NCI-H345 treated with DMSO at 0.1 percent for 48 hours (cell line): Measurements from ENCODE around the gene CDK16.
"Not testable (repeated sequence)": the region's sequence is repeated elsewhere in the genome, so short reads cannot be mapped to it uniquely, and the experiment has no call there.

ENCODE experiments used
- DNase-seq: peaks from one replicate; lab custom pipeline; 2025; ENCODE audit not compliant: unreplicated experiment; lab: John Stamatoyannopoulos, UW

CDK16 gene

DNA sequence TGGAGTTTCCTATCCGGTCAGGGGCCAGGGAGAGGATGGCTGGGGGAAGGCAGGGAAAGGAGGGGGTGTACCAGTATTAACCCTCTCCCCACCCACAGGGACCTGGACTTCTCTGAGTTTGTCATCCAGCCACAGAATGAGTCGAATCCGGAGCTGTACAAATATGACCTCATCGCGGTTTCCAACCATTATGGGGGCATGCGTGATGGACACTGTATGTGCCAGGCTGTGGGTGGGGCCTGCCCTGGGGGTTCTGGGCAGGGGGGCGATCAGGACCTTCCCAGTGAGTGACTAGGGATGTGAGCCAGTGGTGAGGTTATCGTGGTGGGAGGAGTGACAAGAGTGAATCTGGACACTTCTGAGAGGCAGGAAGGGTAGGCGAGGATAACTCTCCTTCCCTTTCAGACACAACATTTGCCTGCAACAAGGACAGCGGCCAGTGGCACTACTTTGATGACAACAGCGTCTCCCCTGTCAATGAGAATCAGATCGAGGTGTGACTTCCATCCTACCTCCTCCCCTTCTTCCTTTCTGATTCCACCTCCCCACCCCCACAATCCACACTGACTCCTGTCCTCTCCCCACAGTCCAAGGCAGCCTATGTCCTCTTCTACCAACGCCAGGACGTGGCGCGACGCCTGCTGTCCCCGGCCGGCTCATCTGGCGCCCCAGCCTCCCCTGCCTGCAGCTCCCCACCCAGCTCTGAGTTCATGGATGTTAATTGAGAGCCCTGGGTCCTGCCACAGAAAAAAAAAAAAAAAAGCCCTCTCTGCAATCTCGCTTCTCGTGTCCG lies 28.9 kb downstream of the CDK16 start:
- DNase-seq = no peak

DNA sequence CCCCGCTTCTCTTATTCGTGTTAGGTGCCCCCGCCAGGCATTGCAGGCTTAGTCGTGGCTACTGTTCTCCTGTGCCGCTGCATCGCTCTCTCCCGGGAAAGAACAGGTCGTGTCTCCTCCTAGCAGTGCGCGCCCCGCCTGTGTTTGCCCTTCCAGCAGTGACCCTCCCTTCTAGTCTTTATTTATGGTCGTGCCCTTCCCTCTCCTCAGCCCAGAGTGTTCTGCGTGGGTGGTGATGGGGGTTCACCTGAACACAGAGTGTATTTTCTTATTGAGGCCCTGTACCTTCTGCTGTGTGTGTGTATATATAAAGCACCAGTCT lies 29.5 kb downstream of the CDK16 start:
- DNase-seq = no peak

DNA sequence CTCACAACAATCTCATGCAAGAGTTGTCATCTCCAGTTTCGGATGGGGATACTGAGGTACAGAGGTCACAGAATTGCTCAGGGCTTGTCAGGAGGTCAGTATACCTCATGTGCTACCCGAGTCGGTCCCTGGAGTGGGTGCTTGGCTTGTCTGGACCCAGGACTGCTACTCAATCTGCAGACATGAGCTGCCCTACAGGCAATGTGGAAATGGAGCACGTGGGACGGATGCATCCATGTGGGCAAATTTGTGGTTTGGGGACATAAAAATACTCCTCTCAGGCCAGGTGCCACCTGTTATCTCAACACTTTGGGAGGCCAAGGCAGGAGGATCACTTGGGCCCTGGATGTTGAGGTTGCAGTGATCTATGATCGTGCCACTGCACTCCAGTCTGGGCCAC lies 30.1 kb downstream of the CDK16 start:
- no peak for DNase-seq

DNA sequence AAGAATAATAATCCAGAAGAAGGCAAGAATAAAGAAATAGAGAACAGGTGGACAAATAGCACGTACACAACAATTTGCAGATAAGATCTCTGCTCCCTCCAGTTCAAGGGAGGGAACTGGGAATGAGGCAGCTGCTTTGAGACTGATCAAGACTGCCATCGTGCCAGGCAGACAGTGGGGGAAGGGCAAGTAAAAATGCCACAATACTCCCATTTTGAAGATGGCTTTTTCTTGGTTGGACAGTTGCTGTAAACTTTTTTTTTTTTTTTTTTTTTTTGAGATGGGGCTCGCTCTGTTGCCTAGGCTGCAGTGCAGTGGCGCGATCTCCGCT lies 31.5 kb downstream of the CDK16 start:
- DNase-seq = no peak

DNA sequence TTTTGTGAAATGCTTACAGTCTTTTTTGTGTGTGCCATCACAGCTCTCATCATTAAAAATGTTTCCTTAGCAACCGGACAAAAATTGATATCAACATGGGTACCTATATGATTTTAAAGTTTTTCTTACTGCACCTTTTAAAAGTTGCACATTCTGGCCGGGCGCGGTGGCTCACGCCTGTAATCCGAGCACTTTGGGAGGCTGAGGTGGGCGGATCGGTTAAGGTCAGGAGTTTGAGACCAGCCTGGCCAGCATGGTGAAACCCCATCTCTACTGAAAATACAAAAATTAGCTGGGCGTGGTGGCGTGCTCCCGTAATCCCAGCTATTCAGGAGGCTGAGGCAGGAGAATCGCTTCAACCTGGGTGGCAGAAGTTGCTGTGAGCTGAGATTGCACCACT lies 39.1 kb downstream of the CDK16 start:
- DNase-seq = not testable (repeated sequence)

DNA sequence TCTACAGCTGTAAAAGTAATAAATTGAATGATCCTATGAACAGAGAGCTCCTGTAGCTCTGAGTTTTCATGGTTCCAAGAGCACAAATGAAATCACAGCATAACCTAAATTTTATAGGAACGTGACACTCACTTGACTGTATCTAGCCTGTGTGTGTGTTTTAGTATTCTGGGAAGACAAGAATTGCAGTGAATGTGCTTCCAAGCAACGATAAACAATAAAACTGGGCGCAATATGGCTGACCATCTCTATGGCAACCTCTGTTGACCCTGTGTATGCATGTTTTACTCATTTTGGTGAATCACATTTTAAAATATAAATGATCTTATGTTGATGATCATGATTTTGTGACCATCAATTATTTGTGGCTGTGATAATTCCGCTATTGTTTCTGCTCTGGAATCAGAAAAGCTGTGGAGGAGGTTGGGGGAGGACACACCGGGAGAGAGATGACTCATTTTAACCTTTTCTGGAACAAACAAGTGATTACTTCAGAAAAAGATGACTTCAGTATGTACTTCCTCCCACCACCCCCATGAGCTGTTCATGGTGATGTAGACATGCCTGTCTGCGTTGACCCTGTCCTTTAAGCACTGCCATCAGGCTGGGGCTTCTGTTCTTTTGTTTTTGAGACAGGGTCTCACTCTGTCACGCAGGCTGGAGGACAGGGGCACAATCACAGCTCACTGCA lies 46.1 kb downstream of the CDK16 start:
- no peak for DNase-seq

DNA sequence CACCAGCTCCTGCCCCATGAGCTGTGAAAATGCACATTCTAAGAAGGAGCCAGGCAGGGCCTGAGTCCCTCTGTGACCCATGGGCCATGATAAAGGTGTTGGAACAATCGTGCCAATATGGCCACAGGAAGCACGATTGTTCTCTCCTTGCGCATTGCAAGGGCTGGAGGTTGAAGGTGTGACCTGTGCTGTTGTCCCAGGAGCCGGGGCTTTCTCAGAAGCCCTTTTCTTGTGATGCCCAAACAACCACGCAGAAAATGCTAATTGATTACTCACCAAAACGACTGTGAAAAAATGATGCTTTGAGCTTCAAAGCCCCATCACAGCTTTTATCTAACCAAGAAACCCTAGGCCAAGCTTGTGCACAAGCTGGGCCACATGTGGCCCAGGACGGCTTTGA lies 48.2 kb downstream of the CDK16 start:
- no peak for DNase-seq

DNA sequence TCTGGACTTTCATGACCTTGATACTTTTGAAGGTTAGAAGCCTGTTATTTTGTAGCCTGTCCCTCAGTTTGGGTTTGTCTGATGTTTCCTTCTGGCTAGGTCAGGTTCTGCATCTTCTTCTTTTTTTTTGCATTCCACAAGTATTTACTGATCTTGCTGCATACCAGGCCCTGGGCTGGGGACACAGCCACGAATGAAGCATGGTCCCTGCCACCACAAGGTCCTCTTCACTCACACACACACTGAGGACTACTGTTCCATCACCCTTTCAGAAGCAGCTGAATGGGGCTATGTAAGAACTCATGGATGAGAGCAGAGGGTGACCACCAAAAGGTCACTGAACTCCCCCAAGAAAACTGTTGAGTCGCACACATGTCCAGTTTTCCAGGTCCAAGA lies 53.5 kb downstream of the CDK16 start:
- no peak for DNase-seq

DNA sequence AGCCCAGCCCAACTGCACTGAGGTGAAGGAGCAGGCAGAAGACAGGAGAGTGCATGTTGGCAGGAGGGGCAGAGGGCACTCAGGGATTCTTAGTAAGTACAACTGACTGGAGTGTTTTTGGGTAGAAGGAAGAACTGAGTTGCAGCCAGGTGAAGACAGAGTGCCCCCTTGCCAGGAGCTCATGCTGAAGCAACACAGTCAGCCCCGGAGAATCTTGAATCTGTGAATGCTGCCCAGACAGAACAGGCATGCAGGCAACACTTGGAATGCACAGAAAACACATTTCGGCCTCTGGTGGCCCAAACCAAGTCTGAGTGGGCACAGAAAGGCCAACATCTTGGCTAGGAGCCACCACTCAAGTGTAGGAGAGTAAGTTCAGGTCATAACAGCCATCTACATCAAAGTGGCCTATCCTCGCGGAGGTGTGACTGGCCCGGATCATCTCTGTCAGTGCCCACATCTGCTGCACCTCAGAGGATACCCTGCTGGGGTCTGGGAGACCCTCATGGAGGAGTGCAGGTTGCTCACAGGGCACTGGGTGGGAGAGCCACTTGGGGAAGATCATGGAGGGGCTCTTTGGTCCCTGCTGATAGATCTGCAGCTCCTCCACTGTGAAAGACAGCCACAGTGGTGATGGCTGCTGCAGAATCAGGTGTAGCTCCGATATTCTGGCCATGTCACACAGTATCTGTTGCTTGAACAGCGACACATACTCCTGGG lies 54.7 kb downstream of the CDK16 start:
- DNase-seq = no peak

DNA sequence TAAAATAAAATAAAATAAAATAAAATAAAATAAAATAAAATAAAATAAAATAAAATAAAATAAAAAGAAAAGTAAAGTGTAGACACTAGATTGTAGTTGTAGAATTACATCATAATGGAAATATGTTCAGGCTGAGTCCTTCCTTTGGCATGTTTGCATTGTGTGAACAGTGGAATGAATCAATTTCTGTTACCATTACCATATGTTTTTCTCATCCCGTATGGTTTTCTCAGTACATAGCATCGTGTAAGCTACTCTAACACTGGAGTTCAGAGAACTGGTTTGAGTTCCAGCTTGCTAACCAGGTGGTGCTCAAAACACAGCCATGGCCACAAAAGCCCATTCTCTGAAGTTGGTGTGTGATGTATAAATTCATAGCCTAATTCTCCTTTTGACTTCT lies 60.2 kb downstream of the CDK16 start:
- no peak for DNase-seq
